Measurements from ENCODE around the gene IGFL2. TPM values are rescaled to one million over a fixed set of nuclear protein-coding genes. Genes with fewer than 3 reads are reported as not detected.

The IGFL2 gene
- polyA plus RNA-seq, 2 donors, result 0.12 to 5.4 TPM

Other genes starting within 250 kb of the IGFL2 start
- 1 to 10 TPM; 3.2 to 3.5 TPM for gene MYPOP, start 245.6 kb upstream of the IGFL2 start, polyA plus RNA-seq
- not detected for gene NANOS2, start 233.5 kb upstream of the IGFL2 start, polyA plus RNA-seq
- gene NOVA2, start 174.4 kb upstream of the IGFL2 start, polyA plus RNA-seq, result 1 to 10 TPM in 1 of 2 donors, under 1 TPM in 1; 0.31 to 1.0 TPM
- 10 to 100 TPM in 1 of 2 donors, 1 to 10 TPM in 1; 8.1 to 12.3 TPM for gene CCDC61, start 152.8 kb upstream of the IGFL2 start, polyA plus RNA-seq
- gene PGLYRP1, start 125.2 kb upstream of the IGFL2 start, polyA plus RNA-seq, result not detected
- under 1 TPM; 0.02 to 0.16 TPM for gene IGFL4, start 107.2 kb upstream of the IGFL2 start, polyA plus RNA-seq
- gene IGFL3, start 23.6 kb upstream of the IGFL2 start, polyA plus RNA-seq, result not detected
- 10 to 100 TPM; 58.7 to 66.5 TPM for gene IGFL1, start 81.5 kb downstream of the IGFL2 start, polyA plus RNA-seq
- 10 to 100 TPM; 12.3 to 27.3 TPM for gene HIF3A, start 148.8 kb downstream of the IGFL2 start, polyA plus RNA-seq
- gene PPP5C, start 198.8 kb downstream of the IGFL2 start, polyA plus RNA-seq, result 10 to 100 TPM; 34.7 to 35.5 TPM

Measured in esophagus (tissue), 2 donors.